ENCODE data around the gene HTR2B. TPM values are rescaled to one million over a fixed set of nuclear protein-coding genes. Genes with fewer than 3 reads are reported as not detected.

Gene HTR2B
- polyA plus RNA-seq, 1 experiment, result 1.2 TPM

DNA sequence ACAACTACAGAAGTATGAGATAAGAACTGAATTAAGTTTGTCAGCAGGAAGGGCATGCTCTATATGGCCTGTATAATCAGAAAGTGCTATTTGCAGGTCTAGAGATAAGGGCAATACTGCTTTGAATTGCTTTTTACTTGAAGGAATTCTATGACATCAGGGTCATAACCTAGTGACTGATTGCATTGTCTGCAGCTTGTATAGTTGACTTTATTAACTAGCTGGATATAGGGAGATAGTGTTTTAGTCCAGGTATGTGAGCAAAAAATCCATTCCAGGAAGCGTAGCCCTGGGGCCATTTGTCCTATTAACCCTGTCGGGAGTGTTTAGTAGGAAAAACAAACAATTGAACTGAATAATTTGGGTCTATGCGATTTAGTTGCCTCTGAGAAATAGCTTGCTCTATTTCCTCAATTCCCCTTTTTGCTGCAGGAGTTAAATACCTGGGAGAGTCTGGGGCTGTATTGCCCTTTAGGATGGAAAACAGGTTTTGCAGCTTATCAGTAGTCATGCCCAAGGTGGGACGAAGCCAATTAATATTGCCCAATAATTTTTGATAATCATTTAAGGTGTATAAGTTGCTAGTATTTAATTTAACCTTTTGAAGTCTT, 30.0 kb downstream of the HTR2B start:
- H3K27me3 ChIP-seq (ENCODE audit: control insufficient read depth, insufficient read depth, low read length), result no peaks in the 10 kb centered on the region
- DNase-seq (ENCODE audit: low read depth, low spot score), result no peak
- TF ChIP-seq, protein P1, sequence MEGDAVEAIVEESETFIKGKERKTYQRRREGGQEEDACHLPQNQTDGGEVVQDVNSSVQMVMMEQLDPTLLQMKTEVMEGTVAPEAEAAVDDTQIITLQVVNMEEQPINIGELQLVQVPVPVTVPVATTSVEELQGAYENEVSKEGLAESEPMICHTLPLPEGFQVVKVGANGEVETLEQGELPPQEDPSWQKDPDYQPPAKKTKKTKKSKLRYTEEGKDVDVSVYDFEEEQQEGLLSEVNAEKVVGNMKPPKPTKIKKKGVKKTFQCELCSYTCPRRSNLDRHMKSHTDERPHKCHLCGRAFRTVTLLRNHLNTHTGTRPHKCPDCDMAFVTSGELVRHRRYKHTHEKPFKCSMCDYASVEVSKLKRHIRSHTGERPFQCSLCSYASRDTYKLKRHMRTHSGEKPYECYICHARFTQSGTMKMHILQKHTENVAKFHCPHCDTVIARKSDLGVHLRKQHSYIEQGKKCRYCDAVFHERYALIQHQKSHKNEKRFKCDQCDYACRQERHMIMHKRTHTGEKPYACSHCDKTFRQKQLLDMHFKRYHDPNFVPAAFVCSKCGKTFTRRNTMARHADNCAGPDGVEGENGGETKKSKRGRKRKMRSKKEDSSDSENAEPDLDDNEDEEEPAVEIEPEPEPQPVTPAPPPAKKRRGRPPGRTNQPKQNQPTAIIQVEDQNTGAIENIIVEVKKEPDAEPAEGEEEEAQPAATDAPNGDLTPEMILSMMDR (IDR thresholded peaks at IDR 0.05; ENCODE audit: low read depth, low read length), result no peak
- POLR2A ChIA-PET, result no interaction called here
- no peak overlapping the region for H3K4me3 ChIP-seq (ENCODE audit: low read depth, low read length)
- no peak overlapping the region for H3K27ac ChIP-seq (ENCODE audit: low read depth, low read length)
- CTCF ChIA-PET, result interaction anchor here (0.6 to 3.0 kb wide), 4 partner anchors 9 to 358 kb away, joined by 3 to 11 read pairs (median 4); no protein-coding TSS in a partner anchor
- peaks cover 11% of the 10 kb centered on the region for H3K9me3 ChIP-seq (ENCODE audit: control insufficient read depth, insufficient read depth, low read length)

DNA sequence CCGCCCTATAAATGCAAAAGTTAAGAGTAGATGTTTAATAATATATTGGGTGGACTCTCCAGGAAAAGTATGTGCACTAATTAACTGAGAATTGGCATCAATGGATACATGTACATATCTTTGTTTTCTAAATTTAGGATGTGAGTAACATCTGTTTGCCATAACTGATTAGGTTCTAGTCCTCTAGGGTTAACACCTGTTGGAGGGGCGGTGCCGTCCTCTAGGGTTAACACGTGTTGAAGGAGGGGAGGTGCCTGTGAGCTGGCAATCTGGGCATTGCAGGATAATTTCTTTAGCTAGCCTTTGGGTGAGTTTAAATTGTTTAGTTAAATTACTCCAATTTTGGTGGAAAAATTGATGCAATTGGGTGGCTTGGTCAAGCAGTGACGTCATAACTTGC, 30.9 kb downstream of the HTR2B start:
- H3K27ac ChIP-seq (ENCODE audit: low read depth, low read length), result no peak overlapping the region
- ChIA-PET CTCF (interaction anchor here (3.0 kb wide), 1 partner anchor 10 kb away, joined by 11 read pairs; no protein-coding TSS in a partner anchor), POLR2A (no interaction called here)
- H3K9me3 ChIP-seq (ENCODE audit: control insufficient read depth, insufficient read depth, low read length), result peaks cover 4% of the 10 kb centered on the region
- no peaks in the 10 kb centered on the region for H3K27me3 ChIP-seq (ENCODE audit: control insufficient read depth, insufficient read depth, low read length)
- H3K4me3 ChIP-seq (ENCODE audit: low read depth, low read length), result no peak overlapping the region
- DNase-seq (ENCODE audit: low read depth, low spot score), result no peak
- TF ChIP-seq, protein P1 (IDR thresholded peaks at IDR 0.05; ENCODE audit: low read depth, low read length), result no peak

- Histone ChIP-seq H3K27me3 (ENCODE audit: control insufficient read depth, insufficient read depth, low read length) (no peaks in the 10 kb centered on the region), H3K4me3 (ENCODE audit: low read depth, low read length) (no peak overlapping the region), H3K27ac (ENCODE audit: low read depth, low read length) (no peak overlapping the region), H3K9me3 (ENCODE audit: control insufficient read depth, insufficient read depth, low read length) (no peaks in the 10 kb centered on the region)
- ChIA-PET CTCF (interaction anchor here (0.6 to 1.4 kb wide), 4 partner anchors 15 to 208 kb away, joined by 3 to 4 read pairs (median 3); no protein-coding TSS in a partner anchor), POLR2A (no interaction called here)
- TF ChIP-seq, protein P1 (IDR thresholded peaks at IDR 0.05; ENCODE audit: low read depth, low read length), result no peak
- DNase-seq (ENCODE audit: low read depth, low spot score), result no peak
These were observed 36.1 kb downstream of the HTR2B start for GRCh38 chr2:231088754-231089153.

DNA sequence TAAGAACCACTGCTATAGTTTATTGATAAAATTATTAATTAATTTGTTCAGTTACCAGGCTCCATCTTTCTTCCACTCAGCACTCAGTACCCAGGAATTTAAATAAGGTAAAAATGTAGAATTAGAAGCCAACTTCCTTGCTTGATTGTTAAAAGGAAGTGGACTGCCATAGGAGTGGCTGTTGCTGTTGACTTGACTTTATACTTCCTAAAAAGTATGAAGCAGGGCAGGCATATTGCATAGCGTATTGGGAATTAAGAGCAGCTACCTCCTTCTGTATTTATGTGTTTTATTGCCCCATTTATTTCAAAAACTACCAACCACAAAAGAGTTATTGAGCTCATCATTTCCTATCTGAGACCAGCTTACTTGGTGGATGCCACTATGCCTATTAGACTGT, 40.3 kb downstream of the HTR2B start:
- Histone ChIP-seq H3K4me3 (ENCODE audit: low read depth, low read length) (no peak overlapping the region), H3K27ac (ENCODE audit: low read depth, low read length) (no peak overlapping the region), H3K9me3 (ENCODE audit: control insufficient read depth, insufficient read depth, low read length) (no peaks in the 10 kb centered on the region), H3K27me3 (ENCODE audit: control insufficient read depth, insufficient read depth, low read length) (no peaks in the 10 kb centered on the region)
- ChIA-PET POLR2A (no interaction called here), CTCF (interaction anchor here (0.6 to 1.0 kb wide), 2 partner anchors 32 to 368 kb away, joined by 3 to 9 read pairs; no protein-coding TSS in a partner anchor)
- DNase-seq (ENCODE audit: low read depth, low spot score), result no peak
- TF ChIP-seq, protein P1 (IDR thresholded peaks at IDR 0.05; ENCODE audit: low read depth, low read length), result no peak

- TF ChIP-seq, protein P1 (IDR thresholded peaks at IDR 0.05; ENCODE audit: low read depth, low read length), result no peak
- Histone ChIP-seq H3K9me3 (ENCODE audit: control insufficient read depth, insufficient read depth, low read length) (no peaks in the 10 kb centered on the region), H3K27ac (ENCODE audit: low read depth, low read length) (no peak overlapping the region), H3K4me3 (ENCODE audit: low read depth, low read length) (no peak overlapping the region), H3K27me3 (ENCODE audit: control insufficient read depth, insufficient read depth, low read length) (no peaks in the 10 kb centered on the region)
- peak; percentile 11 for DNase-seq (ENCODE audit: low read depth, low spot score)
- POLR2A ChIA-PET, result interaction anchor here (1.0 kb wide), 1 partner anchor 12 kb away, joined by 4 read pairs; the partner anchor contains the start of gene PSMD1
- CTCF ChIA-PET, result interaction anchor here (1.3 to 3.0 kb wide), 4 partner anchors 17 to 343 kb away, joined by 4 to 16 read pairs (median 4); no protein-coding TSS in a partner anchor
These were observed 55.3 kb downstream of the HTR2B start for GRCh38 chr2:231069379-231070054.
